ENCODE measurements around the gene COX19. TPM values are rescaled to one million over a fixed set of nuclear protein-coding genes. Genes with fewer than 3 reads are reported as not detected.

Gene COX19
- total RNA-seq, 4 donors from 2014 or later, result 8.6 to 30.2 (median 16.9) TPM

DNA sequence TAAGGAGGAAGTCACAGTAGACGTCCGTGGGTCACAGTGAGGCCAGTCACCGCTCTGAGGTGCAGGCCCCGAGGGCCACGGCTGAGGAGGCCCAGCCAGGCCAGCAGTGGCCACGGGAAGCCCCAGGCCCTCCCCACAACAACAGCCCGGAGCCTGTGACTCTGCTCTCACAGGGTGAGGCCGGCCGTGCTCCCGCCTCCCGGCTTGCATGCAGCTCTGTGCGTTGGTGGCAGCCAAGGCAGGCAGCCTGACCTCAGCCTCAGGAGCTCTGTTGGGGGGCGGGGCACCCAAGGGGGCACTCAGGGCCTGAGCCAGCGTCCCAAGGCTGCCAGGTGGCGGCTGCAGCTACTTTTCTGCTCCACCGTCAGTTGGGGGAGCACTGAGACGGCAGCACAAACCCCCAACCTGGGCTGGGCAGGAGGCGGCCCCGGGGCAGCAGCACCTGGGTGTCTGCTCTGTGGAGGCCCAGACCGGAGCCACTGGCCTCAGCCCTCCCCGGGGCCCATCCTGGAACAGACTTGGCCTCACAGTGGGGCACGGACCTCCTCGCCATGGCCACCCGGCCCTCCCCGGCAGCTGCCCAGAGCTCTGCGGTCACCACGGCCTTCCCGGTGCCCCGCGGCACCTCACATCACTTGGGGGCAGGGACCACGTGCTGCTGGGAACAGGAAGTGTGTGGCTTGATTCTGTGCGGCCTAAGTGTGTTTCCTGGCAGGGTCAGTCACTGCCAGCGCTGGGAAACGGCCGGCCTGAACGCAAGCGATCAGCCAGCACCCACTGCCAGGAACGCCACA lies 20.9 kb upstream of the COX19 start:
- no peaks in the 10 kb centered on the region for H3K27me3 ChIP-seq
- intact Hi-C loops (cut with DNase I; ENCODE audit: low total_unique reads) (loop anchor here (10.0 kb wide), 1 partner anchor 169 kb away; the partner anchor contains the start of gene ZFAND2A), in situ Hi-C loops (cut with MboI; ENCODE audit: low pct_ligation_motif_present in 1 of 4, low pct_unique_long_range_greater_than_20kb in 1 of 4, low sequenced_read_pairs in 3 of 4) (loop anchor here (10.0 to 25.0 kb wide), 4 partner anchors 69 to 169 kb away; partner anchors contain the start of gene ZFAND2A (in 3 of the 4))
- 70 to 90% methylated on average over 4 to 32 of the region's 38 CpGs for WGBS, 2 donors (ENCODE audit: low coverage in 1 of 2)
- H3K4me1 ChIP-seq, result peaks cover 0 to 22% (median 7%) of the 10 kb centered on the region in 4 donors
- no peak for DNase-seq
- no peak for TF ChIP-seq POLR2AphosphoS5 (IDR thresholded peaks at IDR 0.05)
- TF ChIP-seq POLR2A (IDR thresholded peaks at IDR 0.05), result no peak
- no peak for TF ChIP-seq EP300 (IDR thresholded peaks at IDR 0.05; ENCODE audit: low read depth)
- TF ChIP-seq, protein P1, sequence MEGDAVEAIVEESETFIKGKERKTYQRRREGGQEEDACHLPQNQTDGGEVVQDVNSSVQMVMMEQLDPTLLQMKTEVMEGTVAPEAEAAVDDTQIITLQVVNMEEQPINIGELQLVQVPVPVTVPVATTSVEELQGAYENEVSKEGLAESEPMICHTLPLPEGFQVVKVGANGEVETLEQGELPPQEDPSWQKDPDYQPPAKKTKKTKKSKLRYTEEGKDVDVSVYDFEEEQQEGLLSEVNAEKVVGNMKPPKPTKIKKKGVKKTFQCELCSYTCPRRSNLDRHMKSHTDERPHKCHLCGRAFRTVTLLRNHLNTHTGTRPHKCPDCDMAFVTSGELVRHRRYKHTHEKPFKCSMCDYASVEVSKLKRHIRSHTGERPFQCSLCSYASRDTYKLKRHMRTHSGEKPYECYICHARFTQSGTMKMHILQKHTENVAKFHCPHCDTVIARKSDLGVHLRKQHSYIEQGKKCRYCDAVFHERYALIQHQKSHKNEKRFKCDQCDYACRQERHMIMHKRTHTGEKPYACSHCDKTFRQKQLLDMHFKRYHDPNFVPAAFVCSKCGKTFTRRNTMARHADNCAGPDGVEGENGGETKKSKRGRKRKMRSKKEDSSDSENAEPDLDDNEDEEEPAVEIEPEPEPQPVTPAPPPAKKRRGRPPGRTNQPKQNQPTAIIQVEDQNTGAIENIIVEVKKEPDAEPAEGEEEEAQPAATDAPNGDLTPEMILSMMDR (IDR thresholded peaks at IDR 0.05), result no peak
- no peak overlapping the region for H3K27ac ChIP-seq
- H3K4me3 ChIP-seq, result no peak overlapping the region
- H3K36me3 ChIP-seq, result no peaks in the 10 kb centered on the region
- H3K9me3 ChIP-seq, result no peaks in the 10 kb centered on the region

DNA sequence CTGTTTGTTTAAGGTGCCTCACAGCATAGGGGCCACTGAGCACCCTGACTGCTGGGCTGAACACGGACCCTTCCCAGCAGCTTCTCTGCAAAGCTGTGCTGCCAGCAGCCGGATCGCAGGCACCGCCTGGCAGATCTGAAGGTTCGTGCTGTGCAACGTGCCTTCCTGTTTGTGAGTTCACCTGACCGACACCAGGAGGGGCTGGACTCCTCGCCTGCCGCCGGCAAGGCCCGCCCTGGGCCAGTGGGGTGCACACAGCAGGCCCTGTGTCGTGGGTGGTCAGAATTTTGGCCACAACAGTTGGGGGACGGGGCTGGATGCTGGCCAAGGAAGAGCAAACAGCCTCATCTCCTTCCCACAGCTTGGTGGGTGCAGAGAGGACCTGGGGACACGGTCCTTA lies 20.2 kb upstream of the COX19 start:
- Histone ChIP-seq H3K4me3 (no peak overlapping the region), H3K9me3 (no peaks in the 10 kb centered on the region), H3K36me3 (no peaks in the 10 kb centered on the region), H3K27me3 (no peaks in the 10 kb centered on the region), H3K4me1 (peaks cover 0 to 22% (median 7%) of the 10 kb centered on the region in 4 donors), H3K27ac (no peak overlapping the region)
- DNase-seq, result no peak
- TF ChIP-seq POLR2AphosphoS5 (IDR thresholded peaks at IDR 0.05) (no peak), EP300 (IDR thresholded peaks at IDR 0.05; ENCODE audit: low read depth) (no peak), POLR2A (IDR thresholded peaks at IDR 0.05) (no peak)
- TF ChIP-seq, protein P1 (IDR thresholded peaks at IDR 0.05), result no peak
- 88% methylated on average over 13 of the region's 14 CpGs; no CpG with 5 or more reads in 1 of the 2 donors for WGBS, 2 donors (ENCODE audit: low coverage in 1 of 2)
- intact Hi-C loops (cut with DNase I; ENCODE audit: low total_unique reads) (loop anchor here (10.0 kb wide), 1 partner anchor 169 kb away; the partner anchor contains the start of gene ZFAND2A), in situ Hi-C loops (cut with MboI; ENCODE audit: low pct_ligation_motif_present in 1 of 4, low pct_unique_long_range_greater_than_20kb in 1 of 4, low sequenced_read_pairs in 3 of 4) (loop anchor here (10.0 to 25.0 kb wide), 4 partner anchors 69 to 169 kb away; partner anchors contain the start of gene ZFAND2A (in 3 of the 4))

DNA sequence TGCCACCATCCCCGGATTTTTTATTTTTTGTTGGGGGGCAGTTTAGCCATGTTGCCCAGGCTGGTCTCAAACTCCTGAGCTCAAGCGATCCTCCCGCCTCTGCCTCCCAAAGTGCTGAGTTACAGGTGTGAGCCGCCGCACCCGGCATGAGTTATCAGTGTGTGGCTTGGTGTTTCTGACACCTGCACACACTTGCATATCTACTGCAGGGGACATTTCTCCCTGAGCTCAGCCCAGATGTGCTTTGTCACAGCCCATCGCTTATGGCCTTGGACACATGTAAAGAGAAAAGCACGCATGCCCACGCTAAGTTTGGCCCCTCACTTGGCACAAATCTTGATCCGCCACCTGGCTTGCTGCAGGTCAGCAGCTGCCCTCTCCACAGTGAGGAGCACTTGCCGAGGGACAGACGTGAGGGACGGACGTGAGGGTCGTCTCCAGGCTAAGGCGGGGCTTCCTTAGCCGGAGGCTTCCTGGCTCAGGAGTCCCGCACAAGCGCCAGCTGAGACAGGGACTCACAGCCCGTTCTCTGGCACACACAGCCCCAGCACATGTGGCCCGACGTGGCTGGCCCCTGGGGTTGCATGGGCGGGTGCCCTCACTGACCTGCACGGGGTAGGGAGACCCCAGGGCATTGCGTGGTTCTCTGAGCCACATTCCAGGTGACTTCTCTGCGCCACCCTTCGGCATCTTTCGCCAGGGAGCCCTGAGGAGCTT lies 19.4 kb upstream of the COX19 start:
- no peak for DNase-seq
- 72 to 85% methylated on average over 3 to 28 of the region's 28 CpGs for WGBS, 2 donors (ENCODE audit: low coverage in 1 of 2)
- Histone ChIP-seq H3K27me3 (no peaks in the 10 kb centered on the region), H3K4me1 (peaks cover 0 to 22% (median 7%) of the 10 kb centered on the region in 4 donors), H3K4me3 (no peak overlapping the region), H3K27ac (no peak overlapping the region), H3K36me3 (no peaks in the 10 kb centered on the region), H3K9me3 (no peaks in the 10 kb centered on the region)
- in situ Hi-C loops (cut with MboI; ENCODE audit: low pct_ligation_motif_present in 1 of 4, low pct_unique_long_range_greater_than_20kb in 1 of 4, low sequenced_read_pairs in 3 of 4), result loop anchor here (5.0 to 25.0 kb wide), 5 partner anchors 68 to 170 kb away; partner anchors contain the start of gene ZFAND2A (in 3 of the 4)
- TF ChIP-seq, protein P1 (IDR thresholded peaks at IDR 0.05), result no peak
- no peak for TF ChIP-seq POLR2AphosphoS5 (IDR thresholded peaks at IDR 0.05)
- no peak for TF ChIP-seq EP300 (IDR thresholded peaks at IDR 0.05; ENCODE audit: low read depth)
- no peak for TF ChIP-seq POLR2A (IDR thresholded peaks at IDR 0.05)
- intact Hi-C loops (cut with DNase I; ENCODE audit: low total_unique reads), result loop anchor here (10.0 kb wide), 1 partner anchor 170 kb away; the partner anchor contains the start of gene ZFAND2A
